Ovary (tissue), 9 donors: ENCODE measurements around the gene NT5C2. TPM values are rescaled to one million over a fixed set of nuclear protein-coding genes. Genes with fewer than 3 reads are reported as not detected.

Source experiments
- DNase-seq, 5 donors: peaks; one replicate each; pipeline ENCODE4 v3.0.0-alpha.2; 2019 to 2020
- H3K27ac ChIP-seq, 2 donors: fragments of 200-600 bp; one replicate each; pipeline versions ENCODE4 v1.5.1 to v1.8.0; 2019 to 2022
- H3K27me3 ChIP-seq: fragments of 200-600 bp; one replicate; pipeline ENCODE4 v1.8.0; 2022
- H3K36me3 ChIP-seq: fragments of 200-600 bp; sonication (generic); one replicate; pipeline ENCODE4 v1.5.1; 2019
- H3K4me1 ChIP-seq: one replicate; pipeline ENCODE4 v1.8.1; 2013; ENCODE audit warnings: mild to moderate bottlenecking, moderate library complexity; ENCODE audit not compliant: insufficient read depth
- H3K4me3 ChIP-seq: fragments of 200-600 bp; sonication (generic); one replicate; pipeline ENCODE4 v1.5.1; 2017
- H3K9me3 ChIP-seq, 2 donors: fragments of 200-600 bp in 1 of 2; sonication (generic) in 1 of 2; one replicate each; pipeline versions ENCODE4 v1.5.1 to v1.8.1; 2013 to 2019; ENCODE audit warnings: mild to moderate bottlenecking in 1 of 2, moderate library complexity in 1 of 2
- CTCF ChIP-seq, 3 donors: fragments of 450-650 bp in 2 of 3; fragments of 200-600 bp in 1 of 3; IDR thresholded peaks; one replicate each; pipeline versions ENCODE4 v1.5.1 to v1.8.0; 2016 to 2022; ENCODE audit warnings: antibody characterized with exemption in 3 of 3, mild to moderate bottlenecking in 1 of 3
- EP300 ChIP-seq: sonication (generic); formaldehyde crosslinking; IDR thresholded peaks from one replicate; pipeline ENCODE4 v1.6.1; 2017; ENCODE audit warnings: antibody characterized with exemption
- POLR2A ChIP-seq: fragments of 450-650 bp; IDR thresholded peaks from one replicate; pipeline ENCODE4 v1.6.1; 2017; ENCODE audit warnings: antibody characterized with exemption, mild to moderate bottlenecking, moderate library complexity
- WGBS, 3 donors: extraction: QIAGEN DNeasy Blood & Tissue Kit in 1 of 3; methylation state at CpG; one replicate each; pipeline versions ENCODE4 v1.1.5 to v1.1.7; 2013 to 2017; 5-methylcytosine and 5-hydroxymethylcytosine counted together
- intact Hi-C, 4 donors: fragments of 100-400 bp; cut with DNase I; formaldehyde crosslinking; loops; one replicate each; pipeline versions ENCODE4 v1.11.0 to v1.15.1; 2022 to 2023
- polyA plus RNA-seq, 2 donors: library from polyadenylated mRNA; stranded (reverse); fragments of 200-250 nt in 1 of 2; fragments of 350-450 nt in 1 of 2; fragmentation: Illumina TruSeq in 1 of 2; extraction: RNeasy Lipid Tissue Mini Kit (QIAGEN cat#74804) in 1 of 2; gene quantifications; one replicate each; pipeline ENCODE4 v1.2.3, GENCODE V29; 2013 to 2014
- total RNA-seq, 7 donors: library from RNA; depleted of rRNA in 2 of 7; stranded (reverse); fragments of >200 nt in 2 of 7; fragmentation: NEBNext Ultra II Directional in 3 of 7; extraction: Animal tissue kit (Norgen Biotek cat#: 25700) in 3 of 7; gene quantifications; one replicate each; pipeline versions ENCODE4 v1.1.0 to v1.2.4, GENCODE V29; 2016 to 2023
- donor health status: DM: no; HTN: no; CAD: no; lungs with moderate emphysema.
- donor health status: DM: no; HTN: no; CAD: no.
- donor health status: Bipolar disorder and iron deficiency.
- donor health status: DM: yes; HTN: yes; CAD: no.
- donor health status: DM: no; HTN: no; CAD: no.
- donor health status: DM: yes; HTN: yes; CAD: no.

NT5C2 gene
- total and polyA plus RNA-seq, 9 donors: 49.1 to 92.3 (median 62.0) TPM

GRCh38 chr10:103062854-103063590 is 130.1 kb downstream of the NT5C2 start:
- Histone ChIP-seq H3K36me3 (no peaks in the 10 kb centered on the region), H3K27ac (no peak overlapping the region), H3K4me1 (no peaks in the 10 kb centered on the region), H3K27me3 (no peaks in the 10 kb centered on the region), H3K4me3 (no peak overlapping the region), H3K9me3 (no peaks in the 10 kb centered on the region)
- no peak for TF ChIP-seq EP300
- peak in 1 of 3 donors; percentile 5 for TF ChIP-seq CTCF (IDR thresholded peaks at IDR 0.05)
- no peak for TF ChIP-seq POLR2A
- no peak for DNase-seq
- intact Hi-C loops: loop anchor here in 2 of 4 donors (10.0 kb wide), 2 partner anchors 228 to 328 kb away; partner anchors contain the start of gene CYP17A1 (in 1 of the 2)
- 87 to 92% (median 91%) methylated on average over 15 of the region's 15 CpGs for WGBS, 3 donors

GRCh38 chr10:103060575-103060974 is 132.5 kb downstream of the NT5C2 start:
- no peak for TF ChIP-seq EP300
- no peak for TF ChIP-seq CTCF (IDR thresholded peaks at IDR 0.05)
- no peak for TF ChIP-seq POLR2A
- 79 to 85% (median 84%) methylated on average over 2 of the region's 2 CpGs for WGBS, 3 donors
- Histone ChIP-seq H3K4me3 (no peak overlapping the region), H3K4me1 (no peaks in the 10 kb centered on the region), H3K9me3 (no peaks in the 10 kb centered on the region), H3K27me3 (no peaks in the 10 kb centered on the region), H3K36me3 (no peaks in the 10 kb centered on the region), H3K27ac (no peak overlapping the region)
- no peak for DNase-seq
- intact Hi-C loops: loop anchor here in 2 of 4 donors (10.0 kb wide), 2 partner anchors 226 to 326 kb away; partner anchors contain the start of gene CYP17A1 (in 1 of the 2)

- Histone ChIP-seq H3K4me1 (peaks cover 8% of the 10 kb centered on the region), H3K4me3 (no peak overlapping the region), H3K9me3 (no peaks in the 10 kb centered on the region), H3K27me3 (no peaks in the 10 kb centered on the region), H3K36me3 (no peaks in the 10 kb centered on the region), H3K27ac (no peak overlapping the region)
- intact Hi-C loops: loop anchor here in 1 of 4 donors (10.0 kb wide), 1 partner anchor 323 kb away; no protein-coding TSS in a partner anchor
- TF ChIP-seq POLR2A (no peak), CTCF (IDR thresholded peaks at IDR 0.05) (no peak), EP300 (no peak)
- WGBS, 3 donors: 40 to 56% (median 42%) methylated on average over 3 of the region's 3 CpGs
- DNase-seq: no peak
Measured at GRCh38 chr10:103058034-103058433, 135.0 kb downstream of the NT5C2 start.

- Histone ChIP-seq H3K4me1 (peaks cover 8% of the 10 kb centered on the region), H3K4me3 (no peak overlapping the region), H3K27me3 (no peaks in the 10 kb centered on the region), H3K27ac (peak overlapping the region in 1 of 2 donors; percentile 58), H3K9me3 (no peaks in the 10 kb centered on the region), H3K36me3 (no peaks in the 10 kb centered on the region)
- TF ChIP-seq POLR2A (no peak), CTCF (IDR thresholded peaks at IDR 0.05) (no peak), EP300 (no peak)
- intact Hi-C loops: loop anchor here in 1 of 4 donors (10.0 kb wide), 1 partner anchor 320 kb away; no protein-coding TSS in a partner anchor
- WGBS, 3 donors: 8 to 29% (median 25%) methylated on average over 4 of the region's 4 CpGs
- no peak for DNase-seq
Measured at GRCh38 chr10:103055105-103055504, 138.0 kb downstream of the NT5C2 start.
